GM23338 (cell line): ENCODE data around the gene OR10H1. TPM values are rescaled to one million over a fixed set of nuclear protein-coding genes. Genes with fewer than 3 reads are reported as not detected.

ENCODE experiments used
- ATAC-seq: fragments of 200-7000 bp; cut with Tn5 transposase; 3 replicates; pipeline ENCODE4 v1.9.1; 2020
- DNase-seq: peaks from one replicate; pipeline ENCODE4 v3.0.0-alpha.2; 2015; ENCODE audit warnings: low spot score
- H2AFZ ChIP-seq: fragments of 200-600 bp; sonication (generic); 2 replicates; pipeline ENCODE4 v1.8.0; 2016; ENCODE audit warnings: antibody characterized with exemption, mild to moderate bottlenecking, moderate library complexity
- H3F3A ChIP-seq: fragments of 200-600 bp; sonication (generic); replicated peaks from 2 replicates; pipeline ENCODE4 v1.8.0; 2017; ENCODE audit warnings: antibody characterized with exemption, mixed run types, low read depth
- H3K27ac ChIP-seq: fragments of 200-600 bp; sonication (generic); 2 replicates; pipeline ENCODE4 v1.6.1; 2016; ENCODE audit warnings: low read depth
- H3K27me3 ChIP-seq: fragments of 200-600 bp; sonication (generic); 2 replicates; pipeline ENCODE4 v1.8.0; 2016; ENCODE audit warnings: mild to moderate bottlenecking, mixed run types, moderate library complexity; ENCODE audit not compliant: insufficient read depth
- H3K36me3 ChIP-seq: fragments of 200-600 bp; sonication (generic); 2 replicates; pipeline ENCODE4 v1.8.0; 2016; ENCODE audit warnings: mild to moderate bottlenecking; ENCODE audit not compliant: insufficient read depth
- H3K4me1 ChIP-seq: fragments of 200-600 bp; sonication (generic); 2 replicates; pipeline ENCODE4 v1.8.0; 2016; ENCODE audit warnings: mild to moderate bottlenecking, moderate library complexity; ENCODE audit not compliant: insufficient read depth
- H3K4me2 ChIP-seq: fragments of 200-600 bp; sonication (generic); 2 replicates; pipeline ENCODE4 v1.7.1; 2017; ENCODE audit warnings: mixed run types
- H3K4me3 ChIP-seq: fragments of 200-600 bp; sonication (generic); 2 replicates; pipeline ENCODE4 v1.6.1; 2016; ENCODE audit warnings: mixed run types
- H3K79me2 ChIP-seq: fragments of 200-600 bp; sonication (generic); replicated peaks from 2 replicates; pipeline ENCODE4 v1.8.0; 2017; ENCODE audit warnings: mild to moderate bottlenecking; ENCODE audit not compliant: insufficient read depth
- H3K9me2 ChIP-seq: fragments of 200-600 bp; sonication (generic); 2 replicates; pipeline ENCODE4 v1.8.0; 2017; ENCODE audit not compliant: insufficient read depth
- H4K20me1 ChIP-seq: fragments of 200-600 bp; sonication (generic); replicated peaks from 2 replicates; pipeline ENCODE4 v1.8.0; 2017; ENCODE audit warnings: mild to moderate bottlenecking; ENCODE audit not compliant: insufficient read depth
- H3K27ac Mint-ChIP-seq: 2 replicates; pipeline ENCODE4 v1.8.0; 2020; ENCODE audit warnings: inconsistent platforms, mild to moderate bottlenecking, moderate library complexity, mixed read lengths
- H3K27me3 Mint-ChIP-seq: 3 replicates; pipeline ENCODE4 v1.8.0; 2022; ENCODE audit warnings: low read depth, mild to moderate bottlenecking, moderate library complexity, mixed read lengths, inconsistent platforms; ENCODE audit not compliant: insufficient read depth, poor library complexity
- H3K36me3 Mint-ChIP-seq: 3 replicates; pipeline ENCODE4 v1.8.0; 2021; ENCODE audit warnings: low read depth, mild to moderate bottlenecking, inconsistent platforms, moderate library complexity, mixed read lengths
- H3K4me1 Mint-ChIP-seq: 3 replicates; pipeline ENCODE4 v1.8.0; 2020; ENCODE audit warnings: mild to moderate bottlenecking, inconsistent platforms, mixed read lengths
- H3K4me3 Mint-ChIP-seq: 3 replicates; pipeline ENCODE4 v1.8.0; 2021; ENCODE audit warnings: moderate library complexity, mild to moderate bottlenecking, inconsistent platforms, mixed read lengths
- H3K9me3 Mint-ChIP-seq: 3 replicates; pipeline ENCODE4 v1.8.0; 2020; ENCODE audit warnings: moderate library complexity, mild to moderate bottlenecking, inconsistent platforms, mixed read lengths
- CREB1 ChIP-seq: fragments of 250-450 bp; sonication (Bioruptor Pico); IDR thresholded peaks from 2 replicates; pipeline ENCODE4 v1.5.0; 2020; ENCODE audit warnings: low read depth, mild to moderate bottlenecking, moderate library complexity
- CTCF ChIP-seq, 2 experiments: fragments of 200-600 bp in 1 of 2; sonication (generic) in 1 of 2; conservative IDR thresholded peaks; 2 replicates each; pipeline versions ENCODE4 v1.5.1 to v1.6.1; 2016 to 2017; ENCODE audit warnings: antibody characterized with exemption in 2 of 2, low read depth in 2 of 2, mild to moderate bottlenecking in 2 of 2, moderate library complexity in 1 of 2
- ETS1 ChIP-seq: IDR thresholded peaks from 2 replicates; pipeline ENCODE4 v1.6.1; 2016; ENCODE audit warnings: antibody characterized with exemption
- EZH2 ChIP-seq: fragments of 200-600 bp; sonication (generic); IDR thresholded peaks from one replicate; pipeline ENCODE4 v1.8.0; 2017; ENCODE audit warnings: antibody characterized with exemption, mild to moderate bottlenecking, low read depth; ENCODE audit not compliant: unreplicated experiment
- EZH2phosphoT487 ChIP-seq: fragments of 200-600 bp; sonication (generic); IDR thresholded peaks from one replicate; pipeline ENCODE4 v1.8.1; 2018; ENCODE audit warnings: antibody characterized with exemption; ENCODE audit not compliant: unreplicated experiment
- JUNB ChIP-seq: IDR thresholded peaks from one replicate; pipeline ENCODE4 v1.6.1; 2016; ENCODE audit warnings: antibody characterized with exemption; ENCODE audit not compliant: unreplicated experiment
- NANOG ChIP-seq: IDR thresholded peaks from 2 replicates; pipeline ENCODE4 v1.6.1; 2016; ENCODE audit warnings: antibody characterized with exemption, borderline replicate concordance
- POLR2AphosphoS5 ChIP-seq: IDR thresholded peaks from 2 replicates; pipeline ENCODE4 v1.6.1; 2016; ENCODE audit warnings: antibody characterized with exemption, low read depth
- REST ChIP-seq: IDR thresholded peaks from one replicate; pipeline ENCODE4 v1.6.1; 2018; ENCODE audit warnings: antibody characterized with exemption; ENCODE audit not compliant: unreplicated experiment
- STAT1 ChIP-seq: IDR thresholded peaks from one replicate; pipeline ENCODE4 v1.6.1; 2016; ENCODE audit warnings: antibody characterized with exemption; ENCODE audit not compliant: unreplicated experiment
- ZNF114 ChIP-seq: fragments of 250-450 bp; sonication (Bioruptor Pico); IDR thresholded peaks from 2 replicates; pipeline ENCODE4 v1.5.0; 2020; ENCODE audit warnings: mild to moderate bottlenecking, moderate library complexity
- ZNF331 ChIP-seq: fragments of 250-450 bp; sonication (Bioruptor Pico); IDR thresholded peaks from 2 replicates; pipeline ENCODE4 v1.5.0; 2020; ENCODE audit warnings: low read depth, mild to moderate bottlenecking, moderate library complexity
- ZNF462 ChIP-seq: fragments of 250-450 bp; sonication (Bioruptor Pico); IDR thresholded peaks from 2 replicates; pipeline ENCODE4 v1.5.0; 2020; ENCODE audit warnings: mild to moderate bottlenecking, moderate library complexity
- polyA plus RNA-seq: library from polyadenylated mRNA; unstranded; fragments of >200 nt; fragmentation: Nextera tagmentation; extraction: Ambion mirVana; gene quantifications from 2 replicates; pipeline ENCODE4 v1.2.1, GENCODE V29; 2016
- total RNA-seq: library from RNA; depleted of rRNA; stranded (reverse); fragments of >200 nt; shearing (Covaris generic); gene quantifications from 2 replicates; pipeline ENCODE4 v1.2.3, GENCODE V29; 2014

The OR10H1 gene
- total and polyA plus RNA-seq, 2 experiments from 2014 or later = not detected

- H3K27me3 ChIP-seq = no peaks in the 10 kb centered on the region
- no peaks in the 10 kb centered on the region for H4K20me1 ChIP-seq
- no peaks in the 10 kb centered on the region for H3K4me1 ChIP-seq
- Mint-ChIP-seq H3K27ac (no peak overlapping the region), H3K36me3 (peaks cover 49% of the 10 kb centered on the region), H3K4me1 (no peaks in the 10 kb centered on the region), H3K9me3 (peaks cover 96% of the 10 kb centered on the region), H3K27me3 (peaks cover 10% of the 10 kb centered on the region), H3K4me3 (no peak overlapping the region)
- no peak overlapping the region for H3K4me2 ChIP-seq
- no peak overlapping the region for H3K4me3 ChIP-seq
- H3K9me2 ChIP-seq = no peaks in the 10 kb centered on the region
- H2AFZ ChIP-seq = no peak overlapping the region
- H3K36me3 ChIP-seq = no peaks in the 10 kb centered on the region
- TF ChIP-seq ZNF114 (CRISPR knock-in tag) (no peak), POLR2AphosphoS5 (no peak), ZNF331 (no peak), NANOG (no peak), CREB1 (CRISPR knock-in tag) (no peak), REST (no peak), STAT1 (no peak), ETS1 (no peak), JUNB (no peak), CTCF (conservative IDR thresholded peaks at IDR 0.05; ENCODE audit: low read depth in 2 of 2) (no peak), EZH2phosphoT487 (no peak), EZH2 (no peak), ZNF462 (no peak)
- no peak overlapping the region for H3K27ac ChIP-seq
- ATAC-seq = no peak
- no peak for DNase-seq
- H3F3A ChIP-seq = no peaks in the 10 kb centered on the region
- H3K79me2 ChIP-seq = no peaks in the 10 kb centered on the region
Measured at GRCh38 chr19:15811476-15811875, 4.0 kb downstream of the OR10H1 start.
